Activated T-helper 2 cell treated with anti-CD3 and anti-CD28 coated beads, Interferon-gamma antibody, Interleukin-2, Interleukin-4, amounts not matched to agents 10 μg/mL and 5 μg/mL and 100 μg/mL, durations not matched to agents 14 hours and 24 hours and 36 hours (primary cell): ENCODE data around the gene FBXW8. TPM values are rescaled to one million over a fixed set of nuclear protein-coding genes. Genes with fewer than 3 reads are reported as not detected.

Experiments used
- DNase-seq: peaks from one replicate; pipeline ENCODE4 v3.0.0; 2021; ENCODE audit warnings: low spot score
- H3K27ac Mint-ChIP-seq: one replicate; pipeline ENCODE4 v1.8.0; 2021; ENCODE audit warnings: mixed read lengths
- H3K27me3 Mint-ChIP-seq: one replicate; pipeline ENCODE4 v1.8.0; 2021; ENCODE audit warnings: low read depth, mixed read lengths
- H3K36me3 Mint-ChIP-seq: one replicate; pipeline ENCODE4 v1.8.0; 2021; ENCODE audit warnings: low read depth, mixed read lengths
- H3K4me1 Mint-ChIP-seq: one replicate; pipeline ENCODE4 v1.8.0; 2021; ENCODE audit warnings: low read depth, mixed read lengths
- H3K4me3 Mint-ChIP-seq: one replicate; pipeline ENCODE4 v1.8.0; 2021; ENCODE audit warnings: low read depth, mild to moderate bottlenecking, moderate library complexity, mixed read lengths
- H3K9me3 Mint-ChIP-seq: one replicate; pipeline ENCODE4 v1.8.0; 2021; ENCODE audit warnings: mixed read lengths
- intact Hi-C: fragments of 100-400 bp; cut with micrococcal nuclease; formaldehyde crosslinking; loops from one replicate; pipeline ENCODE4 v1.15.1; 2023
- total RNA-seq: library from RNA; stranded (reverse); gene quantifications from 2 replicates; pipeline ENCODE4 v1.2.3, GENCODE V29; 2022

Gene FBXW8
- total RNA-seq, 1 donor from 2014 or later, result 3.3 TPM

DNA sequence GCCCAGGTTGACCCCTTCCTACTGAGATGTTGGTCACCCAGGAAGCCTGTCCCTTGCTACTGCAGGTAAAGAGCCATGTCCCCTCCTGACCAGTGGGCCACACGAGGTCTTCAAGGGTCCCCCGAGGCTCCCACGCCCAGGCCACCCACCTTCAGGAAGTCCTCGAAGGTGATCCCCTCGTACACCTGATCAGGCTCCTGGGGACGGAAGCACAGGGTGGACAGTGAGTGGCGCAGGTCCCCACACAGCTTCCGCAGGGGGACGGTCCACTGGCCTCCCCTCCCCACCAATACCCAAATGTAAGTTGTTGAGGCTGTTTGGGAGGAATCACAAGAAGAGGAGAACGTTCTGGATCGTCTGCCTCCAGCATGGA is 131.0 kb downstream of the FBXW8 start:
- Mint-ChIP-seq H3K36me3 (no peaks in the 10 kb centered on the region), H3K4me1 (no peaks in the 10 kb centered on the region), H3K9me3 (no peaks in the 10 kb centered on the region), H3K4me3 (no peak overlapping the region), H3K27me3 (no peaks in the 10 kb centered on the region), H3K27ac (no peak overlapping the region)
- DNase-seq, result no peak
- intact Hi-C loops, result no loop called here

DNA sequence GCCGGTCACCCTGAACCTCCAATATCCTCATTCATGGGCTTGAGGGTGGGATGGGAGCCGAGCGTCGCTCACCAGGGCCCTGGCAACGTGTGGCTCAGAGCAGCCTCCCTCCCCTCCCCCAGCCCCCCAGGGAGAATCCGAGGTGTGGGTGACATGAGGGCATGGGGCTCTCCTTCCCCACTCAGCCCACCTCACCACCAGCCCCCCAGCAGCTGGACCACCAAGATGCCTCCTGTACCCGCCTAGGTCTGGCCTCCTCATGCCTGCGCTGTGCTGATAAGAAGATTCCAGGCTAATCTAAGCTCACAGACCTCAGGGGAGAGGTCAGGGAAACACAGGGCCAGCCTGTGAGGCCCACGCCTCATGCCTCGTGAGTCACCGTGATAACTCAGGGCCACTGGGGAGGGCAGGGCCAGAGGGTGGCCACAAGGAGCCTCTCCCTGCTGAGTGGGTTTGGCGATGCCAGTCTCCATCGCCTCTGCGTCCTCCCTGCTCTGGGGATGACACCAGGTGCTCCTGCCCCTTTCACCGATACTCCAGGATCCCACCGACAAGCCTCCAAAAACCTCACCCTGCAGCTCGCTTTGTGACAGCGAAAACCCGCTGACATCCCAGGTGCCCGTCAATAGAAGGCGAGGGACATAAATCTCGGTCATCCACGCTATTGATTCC is 131.6 kb downstream of the FBXW8 start:
- H3K27ac Mint-ChIP-seq, result no peak overlapping the region
- intact Hi-C loops, result no loop called here
- no peaks in the 10 kb centered on the region for H3K27me3 Mint-ChIP-seq

DNA sequence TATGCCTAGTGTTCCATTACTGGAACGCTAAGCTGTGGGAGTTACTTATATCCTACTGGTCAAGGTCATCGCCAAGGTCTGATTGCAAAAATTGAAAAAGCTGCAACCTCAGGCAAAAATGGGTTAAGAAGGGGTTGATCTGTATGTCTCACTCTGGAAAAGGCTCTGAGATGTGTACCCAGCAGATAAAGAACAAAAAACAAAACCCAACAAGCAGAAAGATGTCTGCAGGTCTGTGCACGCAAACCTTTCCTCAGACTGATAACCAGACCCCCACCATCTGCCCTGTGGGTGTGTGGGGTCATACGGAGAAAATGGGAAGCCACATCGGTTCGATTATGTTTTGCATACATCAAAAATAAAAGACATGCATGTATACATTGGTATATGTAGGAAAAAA is 132.1 kb downstream of the FBXW8 start:
- Mint-ChIP-seq H3K36me3 (peaks cover 1% of the 10 kb centered on the region), H3K27ac (no peak overlapping the region), H3K27me3 (no peaks in the 10 kb centered on the region), H3K9me3 (no peaks in the 10 kb centered on the region), H3K4me3 (no peak overlapping the region), H3K4me1 (no peaks in the 10 kb centered on the region)
- intact Hi-C loops, result no loop called here
- no peak for DNase-seq

More for the DNA sequence above, 131.6 kb downstream of the FBXW8 start:
- DNase-seq, result no peak
- H3K9me3 Mint-ChIP-seq, result no peaks in the 10 kb centered on the region
- no peaks in the 10 kb centered on the region for H3K36me3 Mint-ChIP-seq
- H3K4me1 Mint-ChIP-seq, result no peaks in the 10 kb centered on the region
- H3K4me3 Mint-ChIP-seq, result no peak overlapping the region

DNA sequence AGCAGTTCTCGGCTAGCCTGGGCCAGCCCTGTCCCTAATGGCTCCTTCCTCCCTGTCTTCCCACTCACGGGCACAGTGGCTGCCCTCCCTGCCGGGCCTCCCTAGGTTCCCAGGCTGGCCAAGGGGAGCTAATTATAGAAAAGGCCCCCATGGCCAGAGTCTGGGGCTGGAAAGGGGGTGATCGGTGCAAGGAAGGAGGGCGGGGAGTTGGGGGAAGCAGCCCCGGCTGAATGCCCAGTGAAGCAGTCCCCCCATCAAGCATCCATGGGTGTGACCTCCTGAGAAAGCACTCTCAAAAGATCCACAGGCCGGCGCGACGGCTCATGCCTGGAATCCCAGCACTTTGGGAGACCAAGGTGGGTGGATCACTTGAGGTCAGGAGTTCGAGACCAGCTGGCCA is 133.6 kb downstream of the FBXW8 start:
- no peaks in the 10 kb centered on the region for H3K27me3 Mint-ChIP-seq
- DNase-seq, result no peak
- no peaks in the 10 kb centered on the region for H3K9me3 Mint-ChIP-seq
- intact Hi-C loops, result no loop called here
- H3K4me1 Mint-ChIP-seq, result no peaks in the 10 kb centered on the region
- no peak overlapping the region for H3K4me3 Mint-ChIP-seq
- H3K36me3 Mint-ChIP-seq, result peaks cover 3% of the 10 kb centered on the region
- H3K27ac Mint-ChIP-seq, result no peak overlapping the region

DNA sequence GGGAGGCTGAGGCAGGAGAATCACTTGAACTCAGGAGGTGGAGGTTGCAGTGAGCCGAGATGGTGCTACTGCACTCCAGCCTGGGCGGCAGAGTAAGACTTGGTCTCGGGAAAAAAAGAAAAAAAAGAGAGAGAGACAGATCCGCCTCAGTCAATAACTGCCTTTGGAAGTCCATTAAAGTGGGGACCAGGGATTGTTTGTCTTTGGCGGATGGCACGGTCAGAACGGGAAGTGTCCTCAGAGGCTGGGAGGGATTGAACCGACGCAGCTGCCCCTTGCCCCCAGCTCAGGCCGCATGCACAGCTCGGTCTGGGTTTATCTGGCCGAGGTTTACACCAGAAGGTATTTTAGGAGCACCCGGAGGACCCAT is 134.0 kb downstream of the FBXW8 start:
- no peak for DNase-seq
- no peak overlapping the region for H3K4me3 Mint-ChIP-seq

DNA sequence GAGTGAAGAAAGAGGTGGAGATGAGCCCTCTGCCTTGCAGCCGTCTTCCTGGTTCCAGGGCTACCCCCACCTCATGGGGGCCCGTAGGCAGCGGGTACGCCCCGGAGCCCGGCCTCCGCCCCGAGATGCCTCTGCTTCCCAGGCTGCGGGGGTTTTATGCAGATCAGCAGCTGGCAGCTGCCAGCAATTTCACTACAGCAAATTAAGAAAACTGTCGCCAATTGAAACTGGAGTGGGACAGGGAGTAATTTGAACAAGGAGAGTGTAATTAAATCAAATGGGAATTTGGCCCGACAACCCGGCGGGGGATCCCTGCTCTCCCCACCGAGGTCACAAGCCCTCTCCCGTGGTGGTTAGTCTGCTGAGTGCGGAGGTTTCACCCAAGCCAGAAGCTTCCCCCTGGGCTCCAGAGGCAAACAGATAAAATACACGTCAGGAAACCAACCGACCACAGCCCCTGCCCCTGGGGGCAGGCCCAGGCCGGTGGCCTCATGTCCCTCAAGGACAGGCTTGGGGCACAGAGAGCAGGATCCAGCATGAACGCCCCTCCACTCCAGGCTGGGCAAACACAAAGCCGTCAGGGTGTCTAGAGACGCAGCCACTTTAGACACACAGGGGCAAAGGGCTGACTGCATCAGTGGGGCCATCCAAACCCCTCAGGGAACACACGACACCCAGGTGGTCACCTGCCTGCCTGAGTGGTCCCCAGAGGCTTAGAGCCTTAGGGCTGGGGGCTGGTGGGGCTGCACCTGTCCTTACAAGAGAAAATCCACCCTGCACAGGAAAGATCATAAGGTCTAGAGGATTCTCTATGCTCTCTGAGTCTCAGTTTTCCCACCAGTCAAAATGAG is 134.6 kb downstream of the FBXW8 start:
- Mint-ChIP-seq H3K27ac (no peak overlapping the region), H3K36me3 (peaks cover 3% of the 10 kb centered on the region), H3K27me3 (no peaks in the 10 kb centered on the region), H3K4me3 (no peak overlapping the region), H3K4me1 (no peaks in the 10 kb centered on the region), H3K9me3 (no peaks in the 10 kb centered on the region)
- DNase-seq, result no peak
- intact Hi-C loops, result no loop called here

More for the DNA sequence above, 134.0 kb downstream of the FBXW8 start:
- no peak overlapping the region for H3K27ac Mint-ChIP-seq
- H3K27me3 Mint-ChIP-seq, result no peaks in the 10 kb centered on the region
- no peaks in the 10 kb centered on the region for H3K4me1 Mint-ChIP-seq
- peaks cover 3% of the 10 kb centered on the region for H3K36me3 Mint-ChIP-seq
- no peaks in the 10 kb centered on the region for H3K9me3 Mint-ChIP-seq
- intact Hi-C loops, result no loop called here

DNA sequence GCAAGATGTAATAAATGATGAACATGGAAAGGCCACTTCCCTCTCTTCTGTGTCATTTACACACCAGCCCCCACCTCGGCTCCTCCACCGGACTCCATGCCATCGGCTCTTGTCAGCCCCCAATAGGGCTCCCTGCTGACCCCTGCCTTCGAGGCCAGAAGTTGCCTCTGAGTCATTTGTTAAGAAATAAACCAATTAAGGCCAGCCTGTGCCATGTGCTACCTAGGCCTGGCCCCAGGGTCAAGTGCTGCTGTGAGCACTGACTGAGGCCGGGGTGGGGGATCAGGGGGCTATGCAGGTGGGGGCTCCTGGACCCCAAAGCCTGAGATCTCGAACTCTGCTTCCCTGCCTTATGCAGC is 135.2 kb downstream of the FBXW8 start:
- Mint-ChIP-seq H3K9me3 (no peaks in the 10 kb centered on the region), H3K4me1 (no peaks in the 10 kb centered on the region), H3K4me3 (no peak overlapping the region), H3K36me3 (peaks cover 3% of the 10 kb centered on the region), H3K27me3 (no peaks in the 10 kb centered on the region), H3K27ac (no peak overlapping the region)
- intact Hi-C loops, result no loop called here
- DNase-seq, result no peak

DNA sequence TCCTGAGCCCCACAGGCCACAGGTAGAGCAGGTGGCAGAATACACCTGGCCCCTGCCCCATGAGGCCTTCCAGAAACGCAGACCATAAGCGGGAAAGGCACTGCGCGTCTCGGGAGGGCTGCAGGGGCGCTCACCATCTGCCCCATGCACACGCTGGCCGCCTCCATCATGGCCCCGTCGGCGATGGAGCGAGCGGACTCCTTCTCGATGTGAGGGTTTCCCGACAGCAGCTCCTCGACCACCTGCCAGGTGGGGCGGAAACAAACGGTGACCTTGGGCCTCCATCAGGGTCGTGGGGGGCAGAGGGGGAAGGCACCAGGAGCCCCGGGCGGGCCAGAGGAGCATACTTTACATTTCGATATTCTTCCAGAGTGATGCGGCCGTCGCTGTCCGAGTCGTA is 135.7 kb downstream of the FBXW8 start:
- Mint-ChIP-seq H3K4me1 (no peaks in the 10 kb centered on the region), H3K27ac (no peak overlapping the region)

DNA sequence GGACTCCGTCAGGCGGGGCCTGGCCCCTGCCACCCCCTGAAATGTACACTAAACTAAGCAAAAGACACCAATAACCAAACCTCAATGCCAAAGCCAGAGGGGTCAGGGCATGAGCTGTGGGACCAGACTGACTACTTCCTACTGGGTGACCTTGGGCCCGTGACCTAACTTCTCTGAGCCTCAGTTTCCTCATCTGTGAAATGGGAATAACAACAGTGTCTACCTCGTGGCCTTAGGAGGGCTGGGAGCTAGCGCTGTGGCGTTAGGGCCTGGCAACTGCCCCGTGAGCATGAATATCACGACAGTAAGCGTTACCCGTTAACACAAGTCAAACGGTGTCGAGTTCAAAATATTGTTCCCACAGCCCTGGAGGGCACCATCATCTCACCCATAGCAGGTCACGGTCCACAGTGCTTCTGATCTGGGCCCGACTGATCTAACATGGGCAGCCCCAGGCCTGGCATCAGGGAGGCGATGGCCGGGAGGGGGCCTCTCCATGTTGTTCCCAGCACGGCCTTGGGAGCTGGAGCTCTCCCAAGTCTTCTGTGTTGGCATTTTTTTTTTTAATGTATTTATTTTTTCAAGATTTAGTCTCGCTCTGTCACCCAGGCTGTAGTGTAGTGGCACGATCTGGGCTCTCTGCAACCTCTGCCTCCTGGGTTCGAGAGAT is 136.2 kb downstream of the FBXW8 start:
- Mint-ChIP-seq H3K4me1 (no peaks in the 10 kb centered on the region), H3K27me3 (no peaks in the 10 kb centered on the region), H3K9me3 (no peaks in the 10 kb centered on the region), H3K4me3 (no peak overlapping the region), H3K36me3 (peaks cover 3% of the 10 kb centered on the region), H3K27ac (no peak overlapping the region)
- intact Hi-C loops, result no loop called here
- DNase-seq, result no peak

More for the DNA sequence above, 135.7 kb downstream of the FBXW8 start:
- Mint-ChIP-seq H3K4me3 (no peak overlapping the region), H3K9me3 (no peaks in the 10 kb centered on the region), H3K36me3 (peaks cover 3% of the 10 kb centered on the region), H3K27me3 (no peaks in the 10 kb centered on the region)
- no peak for DNase-seq
- intact Hi-C loops, result no loop called here

DNA sequence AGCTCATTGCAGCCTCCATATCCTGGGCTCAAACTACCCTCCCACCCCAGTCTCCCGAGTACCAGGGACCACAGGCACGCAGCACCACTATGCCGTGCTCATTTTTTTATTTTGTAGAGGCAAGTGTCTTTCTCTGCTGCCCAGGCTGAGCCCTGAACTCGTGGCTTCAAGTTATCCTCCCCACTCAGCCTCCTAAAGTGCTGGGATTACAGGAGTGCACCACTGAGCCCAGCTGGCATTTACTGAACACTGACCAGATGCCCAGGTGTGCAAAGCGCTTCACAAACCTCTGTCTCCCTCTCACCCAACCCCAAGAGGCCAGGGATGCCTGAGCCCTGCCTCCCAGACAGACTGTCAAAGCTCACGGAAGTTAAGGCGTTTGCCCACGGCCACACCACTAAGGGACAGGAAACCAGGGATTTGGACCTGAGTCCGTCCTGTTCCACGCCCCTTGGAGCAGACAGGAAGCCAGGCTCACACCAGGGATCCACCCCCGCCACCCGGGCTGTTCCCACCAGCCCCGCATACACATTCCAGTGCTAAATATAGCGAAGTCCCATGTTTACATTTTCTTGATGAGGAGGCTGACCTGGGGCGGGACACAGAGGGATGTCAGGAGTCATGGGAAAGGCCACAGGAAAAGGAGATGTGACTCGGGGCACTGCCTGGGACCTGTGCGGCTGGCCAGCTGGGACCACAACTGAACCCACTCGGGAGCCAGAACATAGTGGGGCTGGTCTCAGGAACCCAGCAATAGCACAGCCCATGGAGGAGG is 137.2 kb downstream of the FBXW8 start:
- Mint-ChIP-seq H3K4me3 (no peak overlapping the region), H3K4me1 (no peaks in the 10 kb centered on the region), H3K27ac (no peak overlapping the region)

DNA sequence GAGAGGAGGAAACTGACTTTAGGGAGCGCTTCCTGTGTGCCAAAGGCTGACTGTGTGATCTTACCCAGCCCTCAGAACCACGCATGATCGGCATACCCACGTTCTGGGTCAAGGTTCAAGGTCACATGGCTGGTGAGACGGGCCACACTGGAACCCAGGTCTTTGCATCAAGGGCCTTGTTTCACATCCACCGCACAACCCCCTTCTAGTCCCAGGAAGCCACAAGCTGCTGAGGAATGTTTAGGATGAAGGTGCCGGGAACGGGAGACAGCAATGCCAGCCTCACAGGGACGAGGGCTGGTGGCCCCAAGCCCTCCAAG is 137.8 kb downstream of the FBXW8 start:
- intact Hi-C loops, result no loop called here
- Mint-ChIP-seq H3K4me3 (no peak overlapping the region), H3K36me3 (peaks cover 3% of the 10 kb centered on the region), H3K27ac (no peak overlapping the region), H3K4me1 (no peaks in the 10 kb centered on the region), H3K9me3 (no peaks in the 10 kb centered on the region), H3K27me3 (no peaks in the 10 kb centered on the region)
- no peak for DNase-seq

More for the DNA sequence above, 137.2 kb downstream of the FBXW8 start:
- DNase-seq, result no peak
- H3K27me3 Mint-ChIP-seq, result no peaks in the 10 kb centered on the region
- intact Hi-C loops, result no loop called here
- no peaks in the 10 kb centered on the region for H3K9me3 Mint-ChIP-seq
- peaks cover 3% of the 10 kb centered on the region for H3K36me3 Mint-ChIP-seq

DNA sequence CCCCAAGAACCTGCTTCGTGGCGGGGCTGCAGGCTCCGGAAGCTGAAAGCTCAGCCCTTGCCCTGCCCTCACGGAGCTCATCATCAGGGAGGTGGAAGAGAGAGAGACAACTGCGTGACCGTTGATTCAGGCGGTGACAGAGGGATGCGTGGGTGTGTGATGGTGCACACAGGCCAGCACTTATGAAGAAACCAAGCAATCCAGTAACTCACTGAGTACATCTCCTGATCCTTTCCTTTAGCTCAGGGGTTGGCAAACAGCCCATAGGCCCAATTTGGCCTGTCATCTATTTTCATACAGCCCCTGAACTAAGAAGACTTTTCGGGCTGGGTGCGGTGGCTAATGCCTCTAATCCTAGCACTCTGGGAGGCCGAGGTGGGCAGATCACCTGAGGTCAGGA is 138.5 kb downstream of the FBXW8 start:
- Mint-ChIP-seq H3K4me1 (no peaks in the 10 kb centered on the region), H3K27me3 (no peaks in the 10 kb centered on the region), H3K9me3 (no peaks in the 10 kb centered on the region), H3K27ac (no peak overlapping the region), H3K36me3 (peaks cover 3% of the 10 kb centered on the region), H3K4me3 (no peak overlapping the region)
- intact Hi-C loops, result no loop called here
- no peak for DNase-seq

DNA sequence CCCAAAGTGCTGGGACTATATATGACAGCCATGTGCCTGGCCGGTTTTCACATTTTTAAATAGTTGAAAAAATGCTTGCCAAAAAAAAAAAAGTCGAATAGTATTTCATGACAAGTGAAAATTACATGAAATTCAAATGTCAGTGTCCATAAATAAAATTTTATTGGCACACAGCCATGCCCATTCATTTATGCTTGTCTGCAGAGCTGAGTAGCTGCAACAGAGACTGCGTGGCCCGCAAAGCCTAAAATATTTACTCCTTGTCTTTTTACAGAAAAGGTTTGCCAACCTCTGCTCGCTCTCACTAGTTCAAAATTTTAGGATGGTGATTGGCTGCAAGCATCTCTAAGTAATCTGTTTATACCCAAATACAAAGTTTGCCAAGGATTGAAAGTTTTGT is 139.3 kb downstream of the FBXW8 start:
- no peaks in the 10 kb centered on the region for H3K4me1 Mint-ChIP-seq
- H3K4me3 Mint-ChIP-seq, result no peak overlapping the region
- peaks cover 3% of the 10 kb centered on the region for H3K36me3 Mint-ChIP-seq
- H3K9me3 Mint-ChIP-seq, result no peaks in the 10 kb centered on the region
- DNase-seq, result no peak
- intact Hi-C loops, result no loop called here
- H3K27me3 Mint-ChIP-seq, result no peaks in the 10 kb centered on the region
- H3K27ac Mint-ChIP-seq, result no peak overlapping the region
